H1 (cell line): ENCODE measurements around the gene STRA8. TPM values are rescaled to one million over a fixed set of nuclear protein-coding genes. Genes with fewer than 3 reads are reported as not detected.
A peak's percentile ranks its signal among the peaks of the same experiment; 100 is the strongest.

Experiments
- CTCF ChIA-PET: fragments of 300-600 bp; sonication (Branson Sonifier 250); formaldehyde crosslinking; loops from one replicate; lab custom pipeline; 2021; ENCODE audit not compliant: partially characterized antibody; lab: Charles Lee
- POLR2A ChIA-PET: fragments of 300-600 bp; sonication (Branson Sonifier 250); formaldehyde crosslinking; loops from one replicate; lab custom pipeline; 2021; ENCODE audit warnings: inconsistent platforms; ENCODE audit not compliant: partially characterized antibody; lab: Charles Lee
- DNase-seq, 2 experiments: peaks; one replicate each; pipeline versions ENCODE4 v3.0.0 to v3.0.0-alpha.2; 2010 to 2022; ENCODE audit warnings: low spot score in 2 of 2, low read depth in 1 of 2, mixed read lengths in 1 of 2
- FAIRE-seq: peaks from 2 replicates; lab custom pipeline; 2011; peaks lifted over from hg19 to GRCh38; lab: Jason Lieb, UNC
- H2AFZ ChIP-seq: 2 replicates; pipeline ENCODE4 v1.8.1; 2012; ENCODE audit warnings: low read length, inconsistent platforms
- H2AK5ac ChIP-seq: 2 replicates; pipeline ENCODE4 v1.6.1; 2013; ENCODE audit warnings: low read depth, low read length
- H2BK120ac ChIP-seq: replicated peaks from 2 replicates; pipeline ENCODE3; 2013; ENCODE audit warnings: low read depth, low read length, inconsistent platforms
- H2BK12ac ChIP-seq: 2 replicates; pipeline ENCODE4 v1.6.1; 2013; ENCODE audit warnings: low read depth, low read length
- H2BK15ac ChIP-seq: 2 replicates; pipeline ENCODE4 v1.6.1; 2013; ENCODE audit warnings: low read length
- H2BK20ac ChIP-seq: 2 replicates; pipeline ENCODE4 v1.6.1; 2013; ENCODE audit warnings: low read length
- H2BK5ac ChIP-seq: 2 replicates; pipeline ENCODE4 v1.6.1; 2013; ENCODE audit warnings: low read depth, low read length
- H3K14ac ChIP-seq: 2 replicates; pipeline ENCODE4 v1.6.1; 2013; ENCODE audit warnings: inconsistent platforms; ENCODE audit not compliant: insufficient read length
- H3K18ac ChIP-seq: 2 replicates; pipeline ENCODE4 v1.6.1; 2013; ENCODE audit warnings: low read length; ENCODE audit errors: extremely low read depth
- H3K23ac ChIP-seq: 2 replicates; pipeline ENCODE4 v1.6.1; 2013; ENCODE audit warnings: inconsistent platforms; ENCODE audit not compliant: insufficient read length
- H3K23me2 ChIP-seq: 2 replicates; pipeline ENCODE4 v1.6.1; 2013; ENCODE audit warnings: low read depth, low read length
- H3K27ac ChIP-seq: 2 replicates; pipeline ENCODE4 v1.6.1; 2011; ENCODE audit warnings: low read depth, low read length, inconsistent platforms
- H3K27me3 ChIP-seq, 4 experiments: replicated peaks in 1 of 4; 1 replicate in 1 of 4; 2 replicates in 3 of 4; pipeline versions ENCODE4 v1.6.1 to v1.8.1; 2011 to 2013; ENCODE audit warnings: low read length in 3 of 4, mild to moderate bottlenecking in 3 of 4, inconsistent platforms in 2 of 4, mixed read lengths in 2 of 4, moderate library complexity in 1 of 4; ENCODE audit not compliant: control insufficient read depth in 3 of 4, insufficient read depth in 3 of 4; ENCODE audit errors: extremely low read depth in 1 of 4
- H3K36me3 ChIP-seq, 4 experiments: 2 replicates each; pipeline versions ENCODE4 v1.6.1 to v1.8.1; 2011 to 2013; ENCODE audit warnings: mild to moderate bottlenecking in 4 of 4, low read length in 3 of 4, moderate library complexity in 2 of 4, control low read depth in 1 of 4, inconsistent platforms in 1 of 4; ENCODE audit not compliant: insufficient read depth in 4 of 4, control insufficient read depth in 2 of 4
- H3K4ac ChIP-seq: replicated peaks from 2 replicates; pipeline ENCODE3; 2013; ENCODE audit warnings: low read length, low read depth, mixed read lengths, inconsistent platforms; ENCODE audit not compliant: insufficient read length
- H3K4me1 ChIP-seq, 4 experiments: replicated peaks in 1 of 4; 1 replicate in 1 of 4; 2 replicates in 3 of 4; pipeline versions ENCODE4 v1.6.1 to v1.8.1; 2011 to 2013; ENCODE audit warnings: low read length in 3 of 4, inconsistent platforms in 2 of 4, mixed read lengths in 1 of 4; ENCODE audit not compliant: insufficient read depth in 4 of 4, control insufficient read depth in 3 of 4
- H3K4me2 ChIP-seq, 2 experiments: 2 replicates each; pipeline versions ENCODE4 v1.6.1 to v1.8.1; 2011 to 2013; ENCODE audit warnings: low read depth in 2 of 2, low read length in 2 of 2, control low read depth in 1 of 2, inconsistent platforms in 1 of 2, mild to moderate bottlenecking in 1 of 2; ENCODE audit not compliant: insufficient read depth in 1 of 2
- H3K4me3 ChIP-seq, 4 experiments: fragments of 200-600, 300-600 bp in 1 of 4; sonication (generic), shearing (Covaris generic), sonication (Bioruptor Twin) in 1 of 4; 2 replicates each; pipeline versions ENCODE4 v1.5.1 to v1.8.1; 2011 to 2016; ENCODE audit warnings: low read length in 4 of 4, low read depth in 3 of 4, control low read depth in 2 of 4, inconsistent platforms in 2 of 4, mild to moderate bottlenecking in 2 of 4, mixed read lengths in 1 of 4, moderate library complexity in 1 of 4; ENCODE audit not compliant: insufficient read depth in 2 of 4; ENCODE audit errors: extremely low read depth in 1 of 4
- H3K56ac ChIP-seq: replicated peaks from 2 replicates; pipeline ENCODE3; 2013; ENCODE audit warnings: low read depth, mild to moderate bottlenecking, mixed read lengths, low read length, inconsistent platforms; ENCODE audit not compliant: insufficient read length
- H3K79me1 ChIP-seq: 2 replicates; pipeline ENCODE4 v1.6.1; 2013; ENCODE audit warnings: low read depth, low read length, control low read depth
- H3K79me2 ChIP-seq, 2 experiments: 2 replicates each; pipeline versions ENCODE4 v1.6.1 to v1.8.1; 2012 to 2013; ENCODE audit warnings: low read length in 2 of 2, mild to moderate bottlenecking in 2 of 2, inconsistent platforms in 1 of 2; ENCODE audit not compliant: insufficient read depth in 2 of 2, control insufficient read depth in 1 of 2
- H3K9ac ChIP-seq, 4 experiments: replicated peaks in 1 of 4; 1 replicate in 1 of 4; 2 replicates in 3 of 4; pipeline versions ENCODE4 v1.6.1 to v1.8.1; 2011 to 2013; ENCODE audit warnings: low read depth in 3 of 4, low read length in 3 of 4, control low read depth in 2 of 4, mild to moderate bottlenecking in 2 of 4, moderate library complexity in 2 of 4, inconsistent platforms in 1 of 4; ENCODE audit errors: extremely low read depth in 1 of 4
- H3K9me3 ChIP-seq, 2 experiments: 2 replicates each; pipeline versions ENCODE4 v1.6.1 to v1.8.1; 2012 to 2013; ENCODE audit warnings: mild to moderate bottlenecking in 2 of 2, moderate library complexity in 2 of 2, control low read depth in 1 of 2, inconsistent platforms in 1 of 2, low read depth in 1 of 2, low read length in 1 of 2, mixed read lengths in 1 of 2; ENCODE audit not compliant: insufficient read depth in 2 of 2
- H4K20me1 ChIP-seq, 2 experiments: replicated peaks in 1 of 2; 2 replicates each; pipeline versions ENCODE3 to v1.8.1; 2011 to 2013; ENCODE audit warnings: inconsistent platforms in 2 of 2, low read length in 2 of 2, mild to moderate bottlenecking in 1 of 2; ENCODE audit not compliant: insufficient read depth in 2 of 2, control insufficient read depth in 1 of 2
- H4K5ac ChIP-seq: 2 replicates; pipeline ENCODE4 v1.6.1; 2013; ENCODE audit warnings: low read length, low read depth, mixed read lengths, inconsistent platforms; ENCODE audit not compliant: insufficient read length
- H4K8ac ChIP-seq: 2 replicates; pipeline ENCODE4 v1.8.0; 2013; ENCODE audit warnings: mild to moderate bottlenecking, moderate library complexity, low read length, inconsistent platforms; ENCODE audit not compliant: insufficient read depth; ENCODE audit errors: extremely low read depth
- H4K91ac ChIP-seq: replicated peaks from 2 replicates; pipeline ENCODE3; 2013; ENCODE audit warnings: low read length, mixed read lengths, inconsistent platforms; ENCODE audit not compliant: insufficient read length
- BACH1 ChIP-seq: IDR thresholded peaks from 2 replicates; pipeline ENCODE4 v1.6.1; 2012; ENCODE audit warnings: low read length, improper control_type of control experiment
- CREB1 ChIP-seq: IDR thresholded peaks from 2 replicates; pipeline ENCODE4 v1.6.1; 2012; ENCODE audit warnings: inconsistent platforms
- PHF8 ChIP-seq: fragments of 200-600 bp; sonication (generic); conservative IDR thresholded peaks from 2 replicates; pipeline ENCODE4 v1.7.1; 2012; ENCODE audit warnings: low read depth, mild to moderate bottlenecking, inconsistent platforms, low read length, moderate library complexity
- WGBS, 2 experiments: shearing (Covaris generic) in 1 of 2; methylation state at CpG; one replicate each; pipeline versions ENCODE4 v1.1.6 to v1.1.7; 2013 to 2015; ENCODE audit warnings: low lambda C conversion rate in 2 of 2, mixed read lengths in 2 of 2, inconsistent platforms in 1 of 2, low coverage in 1 of 2, missing lambda C conversion rate in 1 of 2; ENCODE audit not compliant: insufficient replicate concordance in 2 of 2, insufficient coverage in 1 of 2, insufficient read length in 1 of 2; ENCODE audit errors: extremely low coverage in 1 of 2, missing lambda C conversion rate in 1 of 2; 5-methylcytosine and 5-hydroxymethylcytosine counted together
- polyA plus RNA-seq, 7 experiments: library from polyadenylated mRNA; depleted of rRNA in 3 of 7; stranded (reverse) in 5 of 7; unstranded in 2 of 7; fragments of >200 nt in 5 of 7; fragments of 200-250 nt in 2 of 7; gene quantifications; 1 replicate in 5 of 7; 2 replicates in 1 of 7; 4 replicates in 1 of 7; pipeline versions ENCODE4 v1.2.1 to v1.2.3, GENCODE V29; 2011 to 2013; ENCODE audit warnings: missing spikeins in 2 of 7, mixed read lengths in 2 of 7
- total RNA-seq: library from RNA; stranded (reverse); fragmentation: NEBNext Ultra II Directional; extraction: Animal tissue kit (Norgen Biotek cat#: 25700); gene quantifications from 2 replicates; pipeline ENCODE4 v1.2.1, GENCODE V29; 2021

The STRA8 gene
- total and polyA plus RNA-seq, 2 of the 8 experiments (the other 6 are each of a cell fraction or from before 2014, with no cell fraction given) = not detected

GRCh38 chr7:135234727-135235126, 1.1 kb downstream of the STRA8 start:
- H3K4me2 ChIP-seq = no peak overlapping the region
- H4K8ac ChIP-seq = no peak overlapping the region
- H2BK20ac ChIP-seq = no peak overlapping the region
- no peaks in the 10 kb centered on the region for H3K23me2 ChIP-seq
- no peak overlapping the region for H3K4ac ChIP-seq
- peaks cover 0 to 9% (median 1%) of the 10 kb centered on the region in 4 experiments; a peak in 5 of 7 replicates for H3K4me1 ChIP-seq
- H2BK12ac ChIP-seq = no peak overlapping the region
- no peak overlapping the region for H3K14ac ChIP-seq
- no peak overlapping the region for H2BK120ac ChIP-seq
- no peak overlapping the region for H3K23ac ChIP-seq
- no peak for TF ChIP-seq PHF8
- no peak for TF ChIP-seq CREB1
- no peak for TF ChIP-seq BACH1
- ChIA-PET POLR2A (interaction anchor here (0.6 kb wide), 1 partner anchor 1038 kb away, joined by 3 read pairs; no protein-coding TSS in a partner anchor), CTCF (interaction anchor here (0.7 to 2.1 kb wide), 5 partner anchors 40 to 294 kb away, joined by 3 to 8 read pairs (median 3); no protein-coding TSS in a partner anchor)
- peak in 1 of 2 experiments; percentile 10 for DNase-seq
- H3K79me1 ChIP-seq = no peaks in the 10 kb centered on the region
- no peak overlapping the region for H2AFZ ChIP-seq
- WGBS, 2 experiments = 83% methylated on average over 4 of the region's 4 CpGs; no CpG with 5 or more reads in 1 of the 2 experiments
- no peak overlapping the region for H2BK5ac ChIP-seq
- H3K9ac ChIP-seq = no peak overlapping the region
- no peak overlapping the region for H3K56ac ChIP-seq
- no peaks in the 10 kb centered on the region for H3K27me3 ChIP-seq
- H3K79me2 ChIP-seq = no peaks in the 10 kb centered on the region
- H4K20me1 ChIP-seq = no peaks in the 10 kb centered on the region
- no peak overlapping the region for H3K18ac ChIP-seq
- H3K36me3 ChIP-seq = no peaks in the 10 kb centered on the region
- no peak overlapping the region for H4K5ac ChIP-seq
- no peaks in the 10 kb centered on the region for H3K9me3 ChIP-seq
- no peak overlapping the region for H3K27ac ChIP-seq
- no peak overlapping the region for H2BK15ac ChIP-seq
- H4K91ac ChIP-seq = no peak overlapping the region
- no peak overlapping the region for H3K4me3 ChIP-seq
- H2AK5ac ChIP-seq = no peak overlapping the region
- no peak for FAIRE-seq
